Loucy (cell line): ENCODE measurements around the gene RBM39.
A peak's percentile ranks its signal among the peaks of the same experiment; 100 is the strongest.

ENCODE experiments used
- H2AFZ ChIP-seq: fragments of 200-600 bp; sonication (generic); 2 replicates; pipeline ENCODE4 v1.6.0; 2016; ENCODE audit warnings: antibody characterized with exemption, mild to moderate bottlenecking, low read length, moderate library complexity
- H3F3A ChIP-seq: fragments of 200-600 bp; 2 replicates; pipeline ENCODE4 v1.6.0; 2016; ENCODE audit warnings: antibody characterized with exemption, low read depth, mild to moderate bottlenecking
- H3K27me3 ChIP-seq: fragments of 200-600 bp; sonication (generic); 2 replicates; pipeline ENCODE4 v1.6.1; 2014; ENCODE audit warnings: low read length, mild to moderate bottlenecking; ENCODE audit not compliant: insufficient read depth, poor library complexity, severe bottlenecking
- H3K36me3 ChIP-seq: fragments of 200-600 bp; sonication (generic); 2 replicates; pipeline ENCODE4 v1.6.1; 2016; ENCODE audit warnings: low read length; ENCODE audit not compliant: insufficient read depth
- H3K4me1 ChIP-seq: fragments of 200-600 bp; sonication (generic); 2 replicates; pipeline ENCODE4 v1.5.1; 2014; ENCODE audit warnings: low read length, mild to moderate bottlenecking; ENCODE audit not compliant: insufficient read depth, poor library complexity, severe bottlenecking
- H3K4me2 ChIP-seq: fragments of 200-600 bp; sonication (generic); 2 replicates; pipeline ENCODE4 v1.6.0; 2014; ENCODE audit warnings: antibody characterized with exemption, low read length, low read depth, mild to moderate bottlenecking; ENCODE audit not compliant: poor library complexity, severe bottlenecking
- H3K4me3 ChIP-seq: fragments of 200-600 bp; sonication (generic); 2 replicates; pipeline ENCODE4 v1.5.1; 2014; ENCODE audit warnings: low read length, mild to moderate bottlenecking, mixed read lengths; ENCODE audit not compliant: poor library complexity, severe bottlenecking
- H3K79me2 ChIP-seq: fragments of 200-600 bp; sonication (generic); 2 replicates; pipeline ENCODE4 v1.6.1; 2014; ENCODE audit warnings: low read length; ENCODE audit not compliant: insufficient read depth
- H3K9ac ChIP-seq: fragments of 200-600 bp; sonication (generic); 2 replicates; pipeline ENCODE4 v1.6.0; 2014; ENCODE audit warnings: mild to moderate bottlenecking, low read depth, low read length, moderate library complexity; ENCODE audit not compliant: poor library complexity, severe bottlenecking
- H3K9me2 ChIP-seq: fragments of 200-600 bp; sonication (generic); replicated peaks from 2 replicates; pipeline ENCODE4 v1.6.1; 2016; ENCODE audit warnings: low read depth, low read length, mixed read lengths
- H3K9me3 ChIP-seq: fragments of 200-600 bp; sonication (generic); 2 replicates; pipeline ENCODE4 v1.6.1; 2014; ENCODE audit warnings: mild to moderate bottlenecking, antibody characterized with exemption, low read length, low read depth; ENCODE audit not compliant: insufficient read depth
- H4K20me1 ChIP-seq: fragments of 200-600 bp; sonication (generic); 2 replicates; pipeline ENCODE4 v1.6.0; 2014; ENCODE audit warnings: antibody characterized with exemption, low read length, mild to moderate bottlenecking; ENCODE audit not compliant: insufficient read depth, poor library complexity, severe bottlenecking
- CTCF ChIP-seq: fragments of 200-600 bp; sonication (generic); conservative IDR thresholded peaks from 2 replicates; pipeline ENCODE4 v1.5.1; 2014; ENCODE audit warnings: mild to moderate bottlenecking, antibody characterized with exemption, low read length
- EZH2phosphoT487 ChIP-seq: fragments of 200-600 bp; IDR thresholded peaks from 2 replicates; pipeline ENCODE4 v1.6.1; 2018; ENCODE audit warnings: antibody characterized with exemption, mild to moderate bottlenecking, moderate library complexity, borderline replicate concordance

Gene RBM39

DNA sequence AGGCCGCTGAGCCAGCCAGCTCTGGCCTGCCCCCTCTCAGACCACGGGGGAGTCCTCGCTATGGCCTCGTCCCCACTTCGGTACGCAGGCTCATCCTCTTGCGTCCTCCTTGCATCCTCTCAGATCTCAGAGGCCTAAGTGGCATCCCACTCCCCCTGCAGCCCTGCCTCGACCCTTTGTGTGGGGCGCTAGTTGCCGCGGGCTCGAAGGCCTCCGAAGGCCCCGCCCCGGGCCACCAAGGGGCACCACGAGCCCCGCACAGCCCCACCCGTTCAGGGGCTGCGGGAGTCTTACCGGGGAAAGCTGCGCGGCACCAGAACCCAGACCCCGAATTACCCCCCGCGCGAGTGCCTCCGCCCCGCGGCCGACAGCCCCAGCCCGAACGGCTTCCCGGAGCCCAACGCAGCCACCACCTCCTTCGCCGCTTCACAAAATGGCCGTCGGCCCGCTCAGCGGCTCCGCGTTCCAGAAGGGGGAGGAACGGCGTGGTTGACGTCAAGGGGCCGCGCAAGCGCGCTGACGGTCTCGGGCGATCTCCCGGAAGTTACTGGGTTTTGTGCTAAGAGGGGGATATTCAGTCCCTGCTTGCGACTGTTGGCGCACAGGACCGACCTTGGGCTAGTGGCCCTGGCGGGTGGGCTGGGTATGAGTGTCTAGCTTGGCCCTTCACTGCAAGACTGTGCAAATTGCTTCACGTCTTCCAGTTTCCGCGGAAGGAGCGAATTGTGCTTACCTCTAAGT is 77.4 kb downstream of the RBM39 start, which contains the start of the genes CPNE1 and RBM12:
Gene CPNE1, minus strand, starts transcription at position 435 of the 741 bp plus-strand sequence. CDS start 31,977 bp downstream, outside the sequence.
Gene RBM12, minus strand, starts transcription at position 435 of the 741 bp plus-strand sequence. CDS start 9,578 bp downstream, outside the sequence.
- Histone ChIP-seq H2AFZ (peak within 1 kb of the TSS; percentile 98), H3K4me1 (peaks cover 35% of the 10 kb centered on the region), H3K9me2 (no peaks in the 10 kb centered on the region), H4K20me1 (peaks cover 48% of the 10 kb centered on the region), H3K4me3 (peak within 1 kb of the TSS; percentile 98), H3K9ac (peak within 1 kb of the TSS; percentile 98), H3K27me3 (no peaks in the 10 kb centered on the region), H3K4me2 (peak within 1 kb of the TSS; percentile 98), H3F3A (no peaks in the 10 kb centered on the region), H3K36me3 (no peaks in the 10 kb centered on the region; the same call in 1 of the 2 replicates), H3K79me2 (peaks cover 52% of the 10 kb centered on the region), H3K9me3 (no peaks in the 10 kb centered on the region)
- no peak for TF ChIP-seq EZH2phosphoT487
- TF ChIP-seq CTCF = no peak

- H3F3A ChIP-seq = no peaks in the 10 kb centered on the region
- H3K4me2 ChIP-seq = peak overlapping the region; percentile 98
- H3K36me3 ChIP-seq = no peaks in the 10 kb centered on the region; the same call in 1 of the 2 replicates
- peaks cover 57% of the 10 kb centered on the region for H4K20me1 ChIP-seq
- H3K9me2 ChIP-seq = no peaks in the 10 kb centered on the region
- peaks cover 40% of the 10 kb centered on the region for H3K4me1 ChIP-seq
- peak overlapping the region; percentile 98 for H3K9ac ChIP-seq
- peak overlapping the region; percentile 98 for H3K4me3 ChIP-seq
- peaks cover 61% of the 10 kb centered on the region for H3K79me2 ChIP-seq
- no peaks in the 10 kb centered on the region for H3K9me3 ChIP-seq
- H3K27me3 ChIP-seq = no peaks in the 10 kb centered on the region
- peak overlapping the region; percentile 49 for H2AFZ ChIP-seq
- TF ChIP-seq EZH2phosphoT487 = no peak
- no peak for TF ChIP-seq CTCF
Observed at GRCh38 chr20:35663516-35664465, 78.3 kb downstream of the RBM39 start.

DNA sequence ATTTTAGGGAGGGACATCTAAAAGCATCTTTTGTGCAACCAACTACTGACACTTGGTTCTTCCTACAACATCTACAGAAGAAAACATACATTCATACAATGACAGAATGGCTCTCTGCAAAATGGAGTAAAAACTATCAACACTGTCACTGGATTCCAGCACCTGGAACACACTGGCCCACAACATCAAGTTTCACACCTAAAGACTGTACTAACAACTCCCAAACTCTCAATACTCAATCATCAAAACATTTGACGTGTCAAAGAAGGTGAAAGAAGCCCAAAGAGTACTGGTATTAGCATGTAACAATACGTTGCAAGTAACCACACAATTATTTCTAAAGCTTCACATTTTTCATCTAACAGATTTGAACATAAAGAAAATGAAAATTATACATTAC is 79.5 kb downstream of the RBM39 start:
- Histone ChIP-seq H3K9me2 (no peaks in the 10 kb centered on the region), H3K79me2 (peaks cover 73% of the 10 kb centered on the region), H2AFZ (no peak overlapping the region), H3K4me2 (peak overlapping the region; percentile 98), H3K4me3 (peak overlapping the region; percentile 98), H3K9ac (peak overlapping the region; percentile 98), H3K9me3 (no peaks in the 10 kb centered on the region), H3K36me3 (no peaks in the 10 kb centered on the region), H3F3A (no peaks in the 10 kb centered on the region), H4K20me1 (peaks cover 69% of the 10 kb centered on the region), H3K4me1 (peaks cover 41% of the 10 kb centered on the region), H3K27me3 (no peaks in the 10 kb centered on the region)
- no peak for TF ChIP-seq EZH2phosphoT487
- TF ChIP-seq CTCF = no peak
